ENCODE data around the gene PLCG1. TPM values are rescaled to one million over a fixed set of nuclear protein-coding genes. Genes with fewer than 3 reads are reported as not detected.

The PLCG1 gene
- total RNA-seq, 2 experiments from 2014 or later: 387 to 404 TPM

- POLR2A ChIA-PET: no interaction called here
These were observed 68.0 kb downstream of the PLCG1 start for GRCh38 chr20:41205313-41205712.

GRCh38 chr20:41213150-41213820, 75.9 kb downstream of the PLCG1 start:
- ATAC-seq (ENCODE audit: poor library complexity) (no peak), DNase-seq (no peak)
- Mint-ChIP-seq H3K9me3 (no peaks in the 10 kb centered on the region), H3K36me3 (ENCODE audit: low read depth) (no peaks in the 10 kb centered on the region), H3K27ac (no peak overlapping the region), H3K4me3 (no peak overlapping the region), H3K4me1 (ENCODE audit: low read depth) (peaks cover 5% of the 10 kb centered on the region), H3K27me3 (no peaks in the 10 kb centered on the region)
- TF ChIP-seq CTCF (IDR thresholded peaks at IDR 0.05): no peak
- ChIA-PET CTCF (no interaction called here), POLR2A (no interaction called here)
- no peaks in the 10 kb centered on the region for H3K36me3 ChIP-seq (ENCODE audit: insufficient read depth, low read length)
- H3K27me3 ChIP-seq (ENCODE audit: control insufficient read depth in 1 of 2, insufficient read depth in 2 of 2, low read length in 2 of 2): no peaks in the 10 kb centered on the region
- no peak overlapping the region for H3K27ac ChIP-seq (ENCODE audit: low read depth in 1 of 2, low read length in 2 of 2)
- intact Hi-C loops (cut with DNase I, micrococcal nuclease): no loop called here
- no peaks in the 10 kb centered on the region for H3K4me1 ChIP-seq (ENCODE audit: insufficient read depth, low read length)
- H3K4me3 ChIP-seq (ENCODE audit: low read length): no peak overlapping the region
- no peaks in the 10 kb centered on the region for H3K9me3 ChIP-seq (ENCODE audit: control insufficient read depth in 1 of 2, insufficient read depth in 1 of 2, low read length in 2 of 2)

More at GRCh38 chr20:41205313-41205712, 68.0 kb downstream of the PLCG1 start:
- H3K4me1 Mint-ChIP-seq (ENCODE audit: low read depth): no peaks in the 10 kb centered on the region
- Histone ChIP-seq H3K4me3 (ENCODE audit: low read length) (no peak overlapping the region), H3K9me3 (ENCODE audit: control insufficient read depth in 1 of 2, insufficient read depth in 1 of 2, low read length in 2 of 2) (no peaks in the 10 kb centered on the region), H3K4me1 (ENCODE audit: insufficient read depth, low read length) (no peaks in the 10 kb centered on the region), H3K36me3 (ENCODE audit: insufficient read depth, low read length) (peaks cover 5% of the 10 kb centered on the region), H3K27ac (ENCODE audit: low read depth in 1 of 2, low read length in 2 of 2) (no peak overlapping the region), H3K27me3 (ENCODE audit: control insufficient read depth in 1 of 2, insufficient read depth in 2 of 2, low read length in 2 of 2) (no peaks in the 10 kb centered on the region)
- H3K9me3 Mint-ChIP-seq: no peaks in the 10 kb centered on the region
- no peaks in the 10 kb centered on the region for H3K27me3 Mint-ChIP-seq
- CTCF ChIA-PET: no interaction called here
- H3K4me3 Mint-ChIP-seq: no peak overlapping the region
- intact Hi-C loops (cut with DNase I, micrococcal nuclease): no loop called here
- no peak overlapping the region for H3K27ac Mint-ChIP-seq
- TF ChIP-seq CTCF (IDR thresholded peaks at IDR 0.05): no peak
- ATAC-seq (ENCODE audit: poor library complexity) (no peak), DNase-seq (no peak)
- peaks cover 42% of the 10 kb centered on the region for H3K36me3 Mint-ChIP-seq (ENCODE audit: low read depth)

- Histone ChIP-seq H3K4me3 (ENCODE audit: low read length) (no peak overlapping the region), H3K9me3 (ENCODE audit: control insufficient read depth in 1 of 2, insufficient read depth in 1 of 2, low read length in 2 of 2) (no peaks in the 10 kb centered on the region), H3K36me3 (ENCODE audit: insufficient read depth, low read length) (no peaks in the 10 kb centered on the region), H3K4me1 (ENCODE audit: insufficient read depth, low read length) (no peaks in the 10 kb centered on the region), H3K27ac (ENCODE audit: low read depth in 1 of 2, low read length in 2 of 2) (no peak overlapping the region), H3K27me3 (ENCODE audit: control insufficient read depth in 1 of 2, insufficient read depth in 2 of 2, low read length in 2 of 2) (no peaks in the 10 kb centered on the region)
- TF ChIP-seq CTCF (IDR thresholded peaks at IDR 0.05): no peak
- ChIA-PET POLR2A (no interaction called here), CTCF (no interaction called here)
- no peaks in the 10 kb centered on the region for H3K27me3 Mint-ChIP-seq
- no peaks in the 10 kb centered on the region for H3K36me3 Mint-ChIP-seq (ENCODE audit: low read depth)
- intact Hi-C loops (cut with DNase I, micrococcal nuclease): no loop called here
- DNase-seq (no peak), ATAC-seq (ENCODE audit: poor library complexity) (no peak)
- no peaks in the 10 kb centered on the region for H3K9me3 Mint-ChIP-seq
- no peak overlapping the region for H3K4me3 Mint-ChIP-seq
- H3K27ac Mint-ChIP-seq: no peak overlapping the region
- H3K4me1 Mint-ChIP-seq (ENCODE audit: low read depth): peaks cover 5% of the 10 kb centered on the region
These were observed 76.9 kb downstream of the PLCG1 start for GRCh38 chr20:41214202-41214601.
